GM21423 (cell line): ENCODE data around the gene RECK.

Source experiments
- ATAC-seq: cut with Tn5 transposase; IDR thresholded peaks from one replicate; pipeline ENCODE4 v1.9.1; 2021; ENCODE audit warnings: mild to moderate bottlenecking, moderate library complexity; ENCODE audit not compliant: unreplicated experiment

Gene RECK

GRCh38 chr9:36023260-36024048, 13.3 kb upstream of the RECK start:
- ATAC-seq: no peak

DNA sequence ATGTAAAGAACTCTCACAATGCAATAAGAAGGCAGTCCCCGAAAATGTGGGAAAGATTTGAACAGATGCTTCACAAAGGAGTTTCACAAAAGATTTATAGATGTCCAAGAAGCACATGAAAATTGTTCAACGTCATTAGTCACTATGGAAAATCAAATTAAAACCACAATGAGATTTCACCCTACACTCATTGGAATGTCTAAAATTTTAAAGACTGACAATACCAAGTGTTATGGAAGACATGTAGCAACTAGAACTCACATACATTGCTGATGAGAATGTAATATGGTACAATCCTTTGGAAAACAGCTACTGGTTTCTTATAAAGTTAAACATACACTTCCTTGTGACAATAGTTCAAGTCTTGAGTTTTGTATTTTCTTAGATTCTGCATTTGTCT, 11.0 kb upstream of the RECK start:
- no peak for ATAC-seq

DNA sequence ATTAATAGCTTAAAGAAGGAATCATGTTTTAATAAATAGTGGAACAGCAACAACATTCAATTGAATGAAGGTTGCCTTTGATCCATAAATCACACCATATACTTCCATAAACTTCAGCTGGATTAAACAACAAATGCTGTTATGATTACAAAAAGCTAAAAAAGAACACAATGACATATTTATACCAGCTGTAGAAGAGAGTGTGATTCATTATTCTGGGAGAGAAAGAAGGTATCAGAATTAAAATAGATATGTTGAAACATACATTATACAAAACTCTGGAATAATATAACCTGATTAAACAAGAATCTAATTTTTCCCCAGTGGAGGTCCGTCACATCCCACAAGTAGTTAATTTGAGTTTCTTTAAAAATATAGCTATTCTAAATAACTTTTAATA, 7.5 kb upstream of the RECK start:
- ATAC-seq: no peak

- no peak for ATAC-seq
Observed at GRCh38 chr9:36029765-36030528, 6.8 kb upstream of the RECK start.

DNA sequence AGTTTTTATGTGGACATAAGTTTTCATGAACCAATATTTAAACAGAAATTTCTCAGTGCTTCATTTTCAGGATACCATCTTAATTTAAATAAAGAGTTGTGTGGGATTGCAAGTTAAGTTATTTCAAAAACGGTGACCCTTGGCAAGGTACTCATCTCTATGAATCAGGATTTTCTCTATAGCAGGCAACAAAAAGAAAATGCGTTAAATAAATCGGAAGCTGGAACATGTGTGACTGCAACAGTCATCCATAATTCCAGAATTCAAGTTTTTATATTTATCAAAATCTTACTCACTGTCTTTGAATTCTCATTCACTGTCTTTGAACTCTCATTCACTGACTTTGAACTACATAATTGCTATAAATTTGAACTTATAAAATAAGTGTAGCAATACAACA, 5.8 kb upstream of the RECK start:
- no peak for ATAC-seq

DNA sequence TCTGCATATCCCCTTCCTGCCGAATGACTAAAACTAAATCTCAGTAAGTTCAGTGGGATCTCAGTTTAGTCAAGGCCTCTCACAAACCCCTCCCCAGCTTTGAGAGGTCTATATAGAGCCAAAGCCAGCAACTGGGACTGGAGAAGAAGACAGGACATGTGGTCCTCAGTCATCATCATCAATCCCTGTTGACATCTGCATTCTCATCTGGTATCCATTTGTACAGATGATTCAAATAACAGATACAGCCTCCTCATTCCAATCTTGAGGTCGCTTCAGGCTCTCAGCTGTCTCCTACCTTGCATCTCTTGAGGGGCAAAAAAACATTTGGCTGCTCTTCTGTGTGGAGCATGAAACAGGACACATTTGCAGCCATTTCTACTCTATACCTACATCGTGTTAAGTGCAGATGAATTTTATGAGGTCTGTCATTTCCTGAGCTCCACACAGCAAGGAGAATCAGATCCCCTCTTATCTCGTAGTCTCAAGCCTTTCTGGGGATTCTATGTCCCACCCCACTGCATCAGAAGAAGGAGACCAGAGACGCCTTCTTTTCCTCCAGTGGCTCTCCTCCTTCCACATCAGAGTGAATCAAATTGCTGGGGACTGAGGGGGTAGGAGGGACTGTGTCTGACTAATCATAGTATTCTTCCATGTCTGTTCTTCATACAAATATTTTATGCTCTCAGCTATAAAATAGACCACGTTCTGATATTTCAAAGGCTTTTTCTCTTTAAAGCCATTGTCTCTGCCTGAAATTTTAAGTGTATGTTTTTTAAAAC, 4.7 kb upstream of the RECK start:
- ATAC-seq: no peak

GRCh38 chr9:36033788-36034187, 2.9 kb upstream of the RECK start:
- ATAC-seq: no peak

- no peak for ATAC-seq
Observed at GRCh38 chr9:36034234-36034633, 2.5 kb upstream of the RECK start.

GRCh38 chr9:36035006-36035405, 1.7 kb upstream of the RECK start:
- no peak for ATAC-seq

DNA sequence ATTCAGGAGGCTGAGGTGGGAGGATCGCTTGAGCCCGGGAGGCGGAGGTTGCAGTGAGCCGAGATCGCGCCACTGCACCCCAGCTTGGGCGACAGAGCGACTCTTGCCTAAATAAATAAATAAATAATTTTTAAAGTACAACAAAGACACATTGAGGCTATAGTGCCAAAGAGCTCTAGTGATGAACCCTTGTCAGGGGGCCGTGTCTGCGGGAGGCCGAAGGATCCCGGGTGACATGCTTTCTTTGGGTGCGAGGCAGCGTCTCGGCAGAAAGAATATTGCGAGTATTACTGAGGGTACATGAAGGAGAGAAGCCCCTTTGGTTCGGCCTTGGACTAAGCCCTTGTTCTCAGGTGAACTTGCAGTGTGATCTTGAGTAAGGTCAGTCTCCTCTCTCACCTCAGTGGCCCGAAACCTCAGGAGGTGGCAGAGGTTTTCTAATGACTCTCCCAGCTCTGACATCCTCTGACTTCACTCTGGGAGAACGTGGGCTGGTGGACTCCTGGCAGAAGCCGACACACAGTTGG, 397 bp upstream of the RECK start:
- ATAC-seq: no peak

GRCh38 chr9:36037549-36038122, 923 bp downstream of the RECK start:
- no peak for ATAC-seq

GRCh38 chr9:36039121-36039520, 2.4 kb downstream of the RECK start:
- no peak for ATAC-seq

GRCh38 chr9:36039696-36040095, 3.0 kb downstream of the RECK start:
- ATAC-seq: no peak

DNA sequence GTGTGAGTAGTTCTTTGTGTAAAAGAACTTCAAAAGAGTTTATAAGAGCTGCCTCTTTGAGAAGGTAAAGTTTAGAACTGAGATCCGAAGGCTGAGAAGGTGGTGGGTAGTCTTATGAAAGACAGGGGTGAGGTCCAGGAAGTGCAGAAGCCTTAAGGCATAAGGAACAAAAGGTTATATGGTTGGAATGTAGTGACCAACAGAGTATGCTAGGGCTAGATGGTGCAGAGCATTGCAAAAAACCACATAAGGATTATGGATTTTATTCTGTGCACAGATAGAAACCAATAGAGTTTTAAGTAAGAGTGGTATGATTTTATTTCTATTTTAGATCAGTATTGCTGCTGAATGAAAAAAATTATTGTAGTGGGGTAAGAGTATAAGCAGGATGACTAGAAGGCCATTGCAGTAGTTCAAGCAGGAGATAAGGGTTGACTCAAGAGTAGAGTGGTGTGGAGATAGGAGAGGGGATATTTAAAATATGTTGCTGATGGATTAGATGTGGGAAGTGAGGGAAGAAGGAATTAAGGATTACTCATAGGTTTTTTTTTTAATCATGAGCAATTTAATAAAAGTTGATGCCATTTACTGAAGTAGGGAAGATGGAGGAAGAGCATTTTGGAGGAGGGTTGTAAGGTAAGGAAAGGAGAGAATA, 3.7 kb downstream of the RECK start:
- ATAC-seq: no peak

DNA sequence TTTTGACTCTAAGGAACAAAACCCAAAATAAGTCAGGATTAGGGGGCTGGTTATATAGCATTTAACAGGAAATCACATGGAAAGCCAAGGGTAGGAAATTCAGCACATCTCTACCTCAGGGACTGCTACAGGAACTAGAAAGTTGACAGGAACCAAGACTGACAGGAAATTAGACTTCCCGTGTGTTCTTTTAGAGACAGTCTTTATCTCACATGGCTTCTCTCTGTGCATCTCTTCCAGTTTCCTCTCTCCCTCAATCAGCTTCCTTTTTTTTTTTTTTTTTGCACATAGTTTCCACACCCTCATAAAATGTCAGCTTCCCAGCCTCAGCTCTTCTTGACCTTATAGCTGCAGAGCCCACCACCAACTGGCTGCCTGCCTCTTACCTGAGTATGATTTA, 4.8 kb downstream of the RECK start:
- ATAC-seq: no peak

- no peak for ATAC-seq
Observed at GRCh38 chr9:36045610-36046009, 8.9 kb downstream of the RECK start.

- no peak for ATAC-seq
Observed at GRCh38 chr9:36046923-36047322, 10.2 kb downstream of the RECK start.

GRCh38 chr9:36049408-36049807, 12.7 kb downstream of the RECK start:
- ATAC-seq: no peak

- no peak for ATAC-seq
Observed at GRCh38 chr9:36050476-36050875, 13.8 kb downstream of the RECK start.

GRCh38 chr9:36051317-36051716, 14.6 kb downstream of the RECK start:
- ATAC-seq: peak; percentile 85

DNA sequence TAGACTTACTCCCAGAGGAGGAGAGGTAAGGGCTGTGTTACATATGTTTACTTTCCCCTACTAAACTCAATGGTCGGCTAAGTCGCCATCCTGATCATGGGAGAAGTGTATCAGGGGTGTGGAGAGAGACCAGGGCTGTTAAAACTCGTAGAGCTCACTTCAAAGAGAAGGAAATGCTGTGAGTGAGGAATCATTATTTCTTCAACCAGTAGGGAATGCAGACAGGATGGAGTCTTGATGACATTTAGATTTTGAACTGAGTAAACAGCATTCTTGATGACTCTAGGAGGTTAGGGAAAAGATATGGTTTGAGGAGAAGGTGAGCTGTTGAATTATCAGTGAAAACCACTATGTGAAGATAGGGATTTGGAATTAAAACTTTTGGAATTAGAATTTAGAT, 17.3 kb downstream of the RECK start:
- no peak for ATAC-seq
